GM23338 (cell line): ENCODE data around the gene GPR78. TPM values are rescaled to one million over a fixed set of nuclear protein-coding genes. Genes with fewer than 3 reads are reported as not detected.

Experiments used
- ATAC-seq: fragments of 200-7000 bp; cut with Tn5 transposase; 3 replicates; pipeline ENCODE4 v1.9.1; 2020
- DNase-seq: peaks from one replicate; pipeline ENCODE4 v3.0.0-alpha.2; 2015; ENCODE audit warnings: low spot score
- H2AFZ ChIP-seq: fragments of 200-600 bp; sonication (generic); 2 replicates; pipeline ENCODE4 v1.8.0; 2016; ENCODE audit warnings: antibody characterized with exemption, mild to moderate bottlenecking, moderate library complexity
- H3F3A ChIP-seq: fragments of 200-600 bp; sonication (generic); replicated peaks from 2 replicates; pipeline ENCODE4 v1.8.0; 2017; ENCODE audit warnings: antibody characterized with exemption, mixed run types, low read depth
- H3K27ac ChIP-seq: fragments of 200-600 bp; sonication (generic); 2 replicates; pipeline ENCODE4 v1.6.1; 2016; ENCODE audit warnings: low read depth
- H3K27me3 ChIP-seq: fragments of 200-600 bp; sonication (generic); 2 replicates; pipeline ENCODE4 v1.8.0; 2016; ENCODE audit warnings: mild to moderate bottlenecking, mixed run types, moderate library complexity; ENCODE audit not compliant: insufficient read depth
- H3K36me3 ChIP-seq: fragments of 200-600 bp; sonication (generic); 2 replicates; pipeline ENCODE4 v1.8.0; 2016; ENCODE audit warnings: mild to moderate bottlenecking; ENCODE audit not compliant: insufficient read depth
- H3K4me1 ChIP-seq: fragments of 200-600 bp; sonication (generic); 2 replicates; pipeline ENCODE4 v1.8.0; 2016; ENCODE audit warnings: mild to moderate bottlenecking, moderate library complexity; ENCODE audit not compliant: insufficient read depth
- H3K4me2 ChIP-seq: fragments of 200-600 bp; sonication (generic); 2 replicates; pipeline ENCODE4 v1.7.1; 2017; ENCODE audit warnings: mixed run types
- H3K4me3 ChIP-seq: fragments of 200-600 bp; sonication (generic); 2 replicates; pipeline ENCODE4 v1.6.1; 2016; ENCODE audit warnings: mixed run types
- H3K79me2 ChIP-seq: fragments of 200-600 bp; sonication (generic); replicated peaks from 2 replicates; pipeline ENCODE4 v1.8.0; 2017; ENCODE audit warnings: mild to moderate bottlenecking; ENCODE audit not compliant: insufficient read depth
- H3K9me2 ChIP-seq: fragments of 200-600 bp; sonication (generic); 2 replicates; pipeline ENCODE4 v1.8.0; 2017; ENCODE audit not compliant: insufficient read depth
- H4K20me1 ChIP-seq: fragments of 200-600 bp; sonication (generic); replicated peaks from 2 replicates; pipeline ENCODE4 v1.8.0; 2017; ENCODE audit warnings: mild to moderate bottlenecking; ENCODE audit not compliant: insufficient read depth
- H3K27ac Mint-ChIP-seq: 2 replicates; pipeline ENCODE4 v1.8.0; 2020; ENCODE audit warnings: inconsistent platforms, mild to moderate bottlenecking, moderate library complexity, mixed read lengths
- H3K27me3 Mint-ChIP-seq: 3 replicates; pipeline ENCODE4 v1.8.0; 2022; ENCODE audit warnings: low read depth, mild to moderate bottlenecking, moderate library complexity, mixed read lengths, inconsistent platforms; ENCODE audit not compliant: insufficient read depth, poor library complexity
- H3K36me3 Mint-ChIP-seq: 3 replicates; pipeline ENCODE4 v1.8.0; 2021; ENCODE audit warnings: low read depth, mild to moderate bottlenecking, inconsistent platforms, moderate library complexity, mixed read lengths
- H3K4me1 Mint-ChIP-seq: 3 replicates; pipeline ENCODE4 v1.8.0; 2020; ENCODE audit warnings: mild to moderate bottlenecking, inconsistent platforms, mixed read lengths
- H3K4me3 Mint-ChIP-seq: 3 replicates; pipeline ENCODE4 v1.8.0; 2021; ENCODE audit warnings: moderate library complexity, mild to moderate bottlenecking, inconsistent platforms, mixed read lengths
- H3K9me3 Mint-ChIP-seq: 3 replicates; pipeline ENCODE4 v1.8.0; 2020; ENCODE audit warnings: moderate library complexity, mild to moderate bottlenecking, inconsistent platforms, mixed read lengths
- CREB1 ChIP-seq: fragments of 250-450 bp; sonication (Bioruptor Pico); IDR thresholded peaks from 2 replicates; pipeline ENCODE4 v1.5.0; 2020; ENCODE audit warnings: low read depth, mild to moderate bottlenecking, moderate library complexity
- CTCF ChIP-seq, 2 experiments: fragments of 200-600 bp in 1 of 2; sonication (generic) in 1 of 2; conservative IDR thresholded peaks; 2 replicates each; pipeline versions ENCODE4 v1.5.1 to v1.6.1; 2016 to 2017; ENCODE audit warnings: antibody characterized with exemption in 2 of 2, low read depth in 2 of 2, mild to moderate bottlenecking in 2 of 2, moderate library complexity in 1 of 2
- ETS1 ChIP-seq: IDR thresholded peaks from 2 replicates; pipeline ENCODE4 v1.6.1; 2016; ENCODE audit warnings: antibody characterized with exemption
- EZH2 ChIP-seq: fragments of 200-600 bp; sonication (generic); IDR thresholded peaks from one replicate; pipeline ENCODE4 v1.8.0; 2017; ENCODE audit warnings: antibody characterized with exemption, mild to moderate bottlenecking, low read depth; ENCODE audit not compliant: unreplicated experiment
- EZH2phosphoT487 ChIP-seq: fragments of 200-600 bp; sonication (generic); IDR thresholded peaks from one replicate; pipeline ENCODE4 v1.8.1; 2018; ENCODE audit warnings: antibody characterized with exemption; ENCODE audit not compliant: unreplicated experiment
- JUNB ChIP-seq: IDR thresholded peaks from one replicate; pipeline ENCODE4 v1.6.1; 2016; ENCODE audit warnings: antibody characterized with exemption; ENCODE audit not compliant: unreplicated experiment
- NANOG ChIP-seq: IDR thresholded peaks from 2 replicates; pipeline ENCODE4 v1.6.1; 2016; ENCODE audit warnings: antibody characterized with exemption, borderline replicate concordance
- POLR2AphosphoS5 ChIP-seq: IDR thresholded peaks from 2 replicates; pipeline ENCODE4 v1.6.1; 2016; ENCODE audit warnings: antibody characterized with exemption, low read depth
- REST ChIP-seq: IDR thresholded peaks from one replicate; pipeline ENCODE4 v1.6.1; 2018; ENCODE audit warnings: antibody characterized with exemption; ENCODE audit not compliant: unreplicated experiment
- STAT1 ChIP-seq: IDR thresholded peaks from one replicate; pipeline ENCODE4 v1.6.1; 2016; ENCODE audit warnings: antibody characterized with exemption; ENCODE audit not compliant: unreplicated experiment
- ZNF114 ChIP-seq: fragments of 250-450 bp; sonication (Bioruptor Pico); IDR thresholded peaks from 2 replicates; pipeline ENCODE4 v1.5.0; 2020; ENCODE audit warnings: mild to moderate bottlenecking, moderate library complexity
- ZNF331 ChIP-seq: fragments of 250-450 bp; sonication (Bioruptor Pico); IDR thresholded peaks from 2 replicates; pipeline ENCODE4 v1.5.0; 2020; ENCODE audit warnings: low read depth, mild to moderate bottlenecking, moderate library complexity
- ZNF462 ChIP-seq: fragments of 250-450 bp; sonication (Bioruptor Pico); IDR thresholded peaks from 2 replicates; pipeline ENCODE4 v1.5.0; 2020; ENCODE audit warnings: mild to moderate bottlenecking, moderate library complexity
- polyA plus RNA-seq: library from polyadenylated mRNA; unstranded; fragments of >200 nt; fragmentation: Nextera tagmentation; extraction: Ambion mirVana; gene quantifications from 2 replicates; pipeline ENCODE4 v1.2.1, GENCODE V29; 2016
- total RNA-seq: library from RNA; depleted of rRNA; stranded (reverse); fragments of >200 nt; shearing (Covaris generic); gene quantifications from 2 replicates; pipeline ENCODE4 v1.2.3, GENCODE V29; 2014

Gene GPR78
- total and polyA plus RNA-seq, 2 experiments from 2014 or later = 0.82 to 2.7 TPM

GRCh38 chr4:8600266-8600665 is 20.1 kb downstream of the GPR78 start (continued):
- TF ChIP-seq ZNF462 (no peak), POLR2AphosphoS5 (no peak), NANOG (no peak), JUNB (no peak)

GRCh38 chr4:8600686-8601085 is 20.5 kb downstream of the GPR78 start:
- H3K27ac ChIP-seq = no peak overlapping the region
- Mint-ChIP-seq H3K27ac (no peak overlapping the region), H3K4me3 (no peak overlapping the region), H3K27me3 (peaks cover 1% of the 10 kb centered on the region), H3K9me3 (no peaks in the 10 kb centered on the region), H3K36me3 (peaks cover 6% of the 10 kb centered on the region), H3K4me1 (no peaks in the 10 kb centered on the region; the same call in 1 of the 3 replicates)
- no peak overlapping the region for H3K4me3 ChIP-seq
- DNase-seq = no peak
- H3K36me3 ChIP-seq = no peaks in the 10 kb centered on the region
- H3K4me2 ChIP-seq = no peak overlapping the region
- no peaks in the 10 kb centered on the region for H3K9me2 ChIP-seq
- no peaks in the 10 kb centered on the region for H3K4me1 ChIP-seq
- no peaks in the 10 kb centered on the region for H4K20me1 ChIP-seq
- H3K79me2 ChIP-seq = peaks cover 2% of the 10 kb centered on the region; the same call in 1 of the 2 replicates
- no peak for ATAC-seq
- no peaks in the 10 kb centered on the region for H3F3A ChIP-seq
- H2AFZ ChIP-seq = no peak overlapping the region
- H3K27me3 ChIP-seq = no peaks in the 10 kb centered on the region
- TF ChIP-seq EZH2 (no peak), CTCF (conservative IDR thresholded peaks at IDR 0.05; ENCODE audit: low read depth in 2 of 2) (no peak), ZNF114 (CRISPR knock-in tag) (no peak), JUNB (no peak), ZNF331 (CRISPR knock-in tag) (no peak), CREB1 (no peak), STAT1 (no peak), NANOG (no peak), ETS1 (no peak), EZH2phosphoT487 (no peak), POLR2AphosphoS5 (no peak), REST (no peak)
